OCI-LY7 (cell line): ENCODE measurements around the gene VPS37B. TPM values are rescaled to one million over a fixed set of nuclear protein-coding genes. Genes with fewer than 3 reads are reported as not detected.

Source experiments
- BruUV-seq: library from RNA; stranded (reverse); fragments of 400-500 nt; replicated peaks from 2 replicates; lab custom pipeline; 2021; lab: Mats Ljungman, UMichigan
- CTCF ChIA-PET: fragments of 300-600 bp; sonication (Branson Sonifier 250); formaldehyde crosslinking; loops from one replicate; lab custom pipeline; 2022; ENCODE audit warnings: antibody characterized with exemption; ENCODE audit not compliant: unreplicated experiment; lab: Charles Lee
- POLR2A ChIA-PET: fragments of 300-600 bp; sonication (Branson Sonifier 250); formaldehyde crosslinking; loops from one replicate; lab custom pipeline; 2022; ENCODE audit warnings: antibody characterized with exemption; lab: Charles Lee
- DNase-seq: peaks from one replicate; pipeline ENCODE4 v3.0.0-alpha.2; 2015; ENCODE audit warnings: low spot score
- H2AFZ ChIP-seq: fragments of 200-600 bp; sonication (generic), shearing (Covaris generic); 2 replicates; pipeline ENCODE4 v1.6.1; 2014; ENCODE audit warnings: mild to moderate bottlenecking, antibody characterized with exemption, low read length, moderate library complexity
- H3K27ac ChIP-seq: fragments of 200-600 bp; sonication (generic); 2 replicates; pipeline ENCODE4 v1.5.1; 2014; ENCODE audit warnings: mixed run types, low read depth, mild to moderate bottlenecking, moderate library complexity, low read length, inconsistent platforms; ENCODE audit not compliant: poor library complexity, severe bottlenecking
- H3K36me3 ChIP-seq: fragments of 200-600 bp; sonication (generic); 2 replicates; pipeline ENCODE4 v1.6.1; 2014; ENCODE audit warnings: mild to moderate bottlenecking, antibody characterized with exemption, low read length, moderate library complexity, mixed read lengths; ENCODE audit not compliant: insufficient read depth
- H3K4me1 ChIP-seq: fragments of 200-600 bp; sonication (generic); 2 replicates; pipeline ENCODE4 v1.5.1; 2014; ENCODE audit warnings: mild to moderate bottlenecking, low read length; ENCODE audit not compliant: insufficient read depth, poor library complexity, severe bottlenecking
- H3K4me2 ChIP-seq: fragments of 200-600 bp; sonication (generic); 2 replicates; pipeline ENCODE4 v1.6.1; 2014; ENCODE audit warnings: mild to moderate bottlenecking, low read length
- H3K4me3 ChIP-seq: fragments of 200-600 bp; sonication (generic); 2 replicates; pipeline ENCODE4 v1.5.1; 2014; ENCODE audit warnings: mild to moderate bottlenecking, low read depth, low read length; ENCODE audit not compliant: poor library complexity, severe bottlenecking
- H3K79me2 ChIP-seq: fragments of 200-600 bp; sonication (generic); 2 replicates; pipeline ENCODE4 v1.6.1; 2016; ENCODE audit warnings: low read depth, mild to moderate bottlenecking, low read length, moderate library complexity, mixed read lengths; ENCODE audit not compliant: insufficient read depth
- H3K9me2 ChIP-seq: fragments of 200-600 bp; sonication (generic); 2 replicates; pipeline ENCODE4 v1.6.1; 2016; ENCODE audit warnings: mild to moderate bottlenecking, low read length, mixed read lengths; ENCODE audit not compliant: insufficient read depth
- H3K9me3 ChIP-seq: fragments of 200-600 bp; sonication (generic); 2 replicates; pipeline ENCODE4 v1.6.1; 2014; ENCODE audit warnings: mild to moderate bottlenecking, mixed run types, low read length, mixed read lengths
- H4K20me1 ChIP-seq: fragments of 200-600 bp; sonication (generic); 2 replicates; pipeline ENCODE4 v1.6.1; 2014; ENCODE audit warnings: mild to moderate bottlenecking, antibody characterized with exemption, low read length, moderate library complexity, mixed read lengths; ENCODE audit not compliant: insufficient read depth
- CTCF ChIP-seq: fragments of 200-600 bp; sonication (generic); conservative IDR thresholded peaks from 2 replicates; pipeline ENCODE4 v1.5.1; 2014; ENCODE audit warnings: mild to moderate bottlenecking, antibody characterized with exemption, low read length, moderate library complexity, mixed read lengths
- EZH2phosphoT487 ChIP-seq: fragments of 200-600 bp; sonication (generic); IDR thresholded peaks from 2 replicates; pipeline ENCODE4 v1.6.1; 2018; ENCODE audit warnings: low read depth, borderline replicate concordance, mild to moderate bottlenecking, mixed run types, antibody characterized with exemption, low read length, moderate library complexity, mixed read lengths
- intact Hi-C: fragments of 100-400 bp; cut with micrococcal nuclease; formaldehyde crosslinking; loops from one replicate; pipeline ENCODE4 v1.10.0; 2022; ENCODE audit not compliant: unreplicated experiment
- total RNA-seq, 2 experiments: library from RNA; depleted of rRNA in 1 of 2; stranded (reverse); fragments of >200 nt in 1 of 2; shearing (Covaris generic) in 1 of 2; gene quantifications; 2 replicates each; pipeline ENCODE4 v1.2.3, GENCODE V29; 2014 to 2022

VPS37B gene
- total RNA-seq, 2 experiments from 2014 or later, result 1.7 to 2.5 TPM

- no peak for DNase-seq
- H4K20me1 ChIP-seq, result no peaks in the 10 kb centered on the region; the same call in none of the 2 replicates
- peaks cover 19% of the 10 kb centered on the region for H3K4me1 ChIP-seq
- H2AFZ ChIP-seq, result no peak overlapping the region
- intact Hi-C loops, result no loop called here
- H3K27ac ChIP-seq, result no peak overlapping the region
- H3K36me3 ChIP-seq, result peaks cover 20% of the 10 kb centered on the region
- no peaks in the 10 kb centered on the region for H3K9me3 ChIP-seq
- no peak overlapping the region for H3K4me3 ChIP-seq
- no peak overlapping the region for H3K4me2 ChIP-seq
- ChIA-PET POLR2A (interaction anchor here (0.9 kb wide), 1 partner anchor 17 kb away, joined by 3 read pairs; no protein-coding TSS in a partner anchor), CTCF (no interaction called here)
- no peaks in the 10 kb centered on the region for H3K9me2 ChIP-seq
- no peak for TF ChIP-seq CTCF
- no peak for TF ChIP-seq EZH2phosphoT487
- BruUV-seq, result no TSS peak
- H3K79me2 ChIP-seq, result peaks cover 32% of the 10 kb centered on the region
Observed at GRCh38 chr12:122843455-122843854, 52.5 kb downstream of the VPS37B start.

- BruUV-seq, result no TSS peak
Observed at GRCh38 chr12:122842505-122843405, 53.2 kb downstream of the VPS37B start.

More at GRCh38 chr12:122842505-122843405, 53.2 kb downstream of the VPS37B start:
- ChIA-PET CTCF (no interaction called here), POLR2A (interaction anchor here (0.6 kb wide), 1 partner anchor 20 kb away, joined by 4 read pairs; no protein-coding TSS in a partner anchor)
- no peak overlapping the region for H2AFZ ChIP-seq
- peaks cover 39% of the 10 kb centered on the region for H3K79me2 ChIP-seq
- H3K4me1 ChIP-seq, result peaks cover 26% of the 10 kb centered on the region
- TF ChIP-seq EZH2phosphoT487 (no peak), CTCF (no peak)
- no peaks in the 10 kb centered on the region for H3K9me3 ChIP-seq
- intact Hi-C loops, result no loop called here
- no peak overlapping the region for H3K4me2 ChIP-seq
- H3K27ac ChIP-seq, result no peak overlapping the region
- H3K36me3 ChIP-seq, result peaks cover 20% of the 10 kb centered on the region
- H3K9me2 ChIP-seq, result no peaks in the 10 kb centered on the region
- H3K4me3 ChIP-seq, result no peak overlapping the region
- no peak for DNase-seq
- peaks cover 7% of the 10 kb centered on the region for H4K20me1 ChIP-seq
